ENCODE results near the gene NUDC.

The NUDC gene

GRCh38 chr1:26951216-26951615 lies 29.7 kb downstream of the NUDC start:
- no peak for DNase-seq (ENCODE audit: low read depth in 2 of 3, low spot score in 2 of 3)

DNA sequence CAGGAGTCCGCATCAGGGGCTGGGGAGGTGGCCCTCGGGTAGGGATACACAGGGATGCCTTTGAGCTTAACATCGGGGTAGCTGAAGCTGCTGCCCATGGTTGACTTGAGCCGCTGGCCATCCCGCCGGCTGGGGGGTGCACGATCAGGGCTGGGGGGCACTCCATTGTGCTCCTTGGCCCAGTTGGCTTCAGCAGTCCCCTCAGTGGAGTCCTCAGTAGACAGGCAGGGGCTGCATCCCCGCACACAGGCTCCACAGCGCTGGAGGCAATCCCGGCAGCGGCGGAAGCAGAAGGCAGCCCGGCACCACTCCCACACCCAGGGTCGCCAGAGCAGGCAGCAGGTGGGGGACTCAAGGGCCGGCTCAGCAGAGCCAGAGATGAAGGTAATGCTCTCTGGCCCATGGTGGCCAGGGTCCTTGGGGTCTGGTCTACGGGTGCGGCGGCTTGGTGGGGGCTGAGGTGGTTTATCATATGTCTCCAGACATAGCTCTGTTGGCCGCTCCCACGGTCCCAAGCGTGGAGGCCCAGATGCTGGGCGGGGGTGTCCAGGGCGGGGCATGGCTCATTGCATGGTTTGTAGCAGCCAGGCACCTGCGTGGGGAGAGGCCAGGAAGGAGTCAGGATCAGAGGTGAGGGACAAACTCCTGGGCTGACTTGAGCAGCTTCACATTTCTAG lies 30.4 kb downstream of the NUDC start:
- DNase-seq (ENCODE audit: low read depth in 2 of 3, low spot score in 2 of 3), result no peak

DNA sequence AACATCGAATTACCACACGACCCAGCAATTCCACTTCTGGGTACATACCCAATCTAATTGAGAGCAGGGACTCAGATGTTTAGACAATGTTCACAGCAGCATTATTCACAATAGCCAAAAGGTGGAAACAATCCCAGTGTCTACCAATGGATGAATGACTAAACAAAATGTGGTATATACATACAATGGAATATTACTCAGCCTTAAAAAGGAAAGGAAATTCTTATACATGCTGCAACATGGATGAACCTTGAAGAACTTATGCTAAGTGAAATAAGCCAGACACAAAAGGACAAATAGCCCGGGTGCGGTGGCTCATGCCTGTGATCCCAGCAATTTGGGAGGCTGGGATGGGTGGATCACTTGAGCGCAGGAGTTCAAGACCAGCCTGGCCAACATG lies 31.8 kb downstream of the NUDC start:
- DNase-seq (ENCODE audit: low read depth in 2 of 3, low spot score in 2 of 3), result no peak

- no peak for DNase-seq (ENCODE audit: low read depth in 2 of 3, low spot score in 2 of 3)
Measured at GRCh38 chr1:26956321-26956720, 34.8 kb downstream of the NUDC start.

- no peak for DNase-seq (ENCODE audit: low read depth in 2 of 3, low spot score in 2 of 3)
Measured at GRCh38 chr1:26957306-26957705, 35.8 kb downstream of the NUDC start.

GRCh38 chr1:26959270-26959669 lies 37.7 kb downstream of the NUDC start:
- no peak for DNase-seq (ENCODE audit: low read depth in 2 of 3, low spot score in 2 of 3)

GRCh38 chr1:26959722-26960624 lies 38.4 kb downstream of the NUDC start, which contains the start of gene KDF1:
TSS of gene KDF1 (minus strand) at chr1:26960468. CDS start at chr1:26952380, 8,088 bp downstream.
- DNase-seq (ENCODE audit: low read depth in 2 of 3, low spot score in 2 of 3), result no peak

DNA sequence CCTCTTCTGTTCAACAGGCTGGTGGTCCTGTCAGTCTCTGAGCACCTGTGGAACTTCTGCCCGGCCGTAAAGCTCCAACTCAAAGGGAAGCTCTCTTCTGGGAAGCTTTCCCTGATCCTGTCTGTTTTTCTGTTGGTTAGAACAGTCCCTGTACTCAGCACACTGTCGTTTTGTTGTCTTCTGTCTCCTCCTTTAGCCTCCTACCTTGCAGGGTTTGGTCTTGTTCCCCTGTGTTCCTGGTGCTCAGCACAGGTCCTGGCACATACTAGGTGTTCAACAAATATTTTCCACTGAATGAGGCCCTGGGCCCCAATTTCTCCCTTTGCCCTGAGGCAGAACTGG lies 39.1 kb downstream of the NUDC start:
- no peak for DNase-seq (ENCODE audit: low read depth in 2 of 3, low spot score in 2 of 3)

DNA sequence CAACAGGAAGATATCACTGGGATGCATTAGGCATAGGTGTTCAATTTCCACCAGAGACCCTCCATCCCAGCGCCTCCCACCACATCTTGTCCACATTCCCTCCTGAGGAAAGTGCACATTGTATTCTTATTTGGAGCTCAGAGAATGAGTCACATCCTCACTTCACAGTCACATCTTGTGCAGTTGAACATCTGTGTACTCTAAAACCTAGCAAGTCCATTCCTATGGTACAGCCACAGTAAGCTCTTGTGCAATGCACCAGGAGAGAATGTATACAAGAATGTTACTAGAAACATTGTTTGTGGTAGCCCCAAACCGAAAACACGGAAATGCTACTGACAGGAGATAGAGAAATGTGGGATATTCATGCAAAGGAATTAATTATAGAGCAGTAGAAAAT lies 40.3 kb downstream of the NUDC start:
- no peak for DNase-seq (ENCODE audit: low read depth in 2 of 3, low spot score in 2 of 3)

- DNase-seq (ENCODE audit: low read depth in 2 of 3, low spot score in 2 of 3), result no peak
Measured at GRCh38 chr1:26965213-26965612, 43.7 kb downstream of the NUDC start.

- no peak for DNase-seq (ENCODE audit: low read depth in 2 of 3, low spot score in 2 of 3)
Measured at GRCh38 chr1:26965628-26966027, 44.1 kb downstream of the NUDC start.

- DNase-seq (ENCODE audit: low read depth in 2 of 3, low spot score in 2 of 3), result no peak
Measured at GRCh38 chr1:26970810-26971209, 49.3 kb downstream of the NUDC start.

- DNase-seq (ENCODE audit: low read depth in 2 of 3, low spot score in 2 of 3), result no peak
Measured at GRCh38 chr1:26971590-26971989, 50.0 kb downstream of the NUDC start.

GRCh38 chr1:26972390-26972789 lies 50.8 kb downstream of the NUDC start:
- no peak for DNase-seq (ENCODE audit: low read depth in 2 of 3, low spot score in 2 of 3)

DNA sequence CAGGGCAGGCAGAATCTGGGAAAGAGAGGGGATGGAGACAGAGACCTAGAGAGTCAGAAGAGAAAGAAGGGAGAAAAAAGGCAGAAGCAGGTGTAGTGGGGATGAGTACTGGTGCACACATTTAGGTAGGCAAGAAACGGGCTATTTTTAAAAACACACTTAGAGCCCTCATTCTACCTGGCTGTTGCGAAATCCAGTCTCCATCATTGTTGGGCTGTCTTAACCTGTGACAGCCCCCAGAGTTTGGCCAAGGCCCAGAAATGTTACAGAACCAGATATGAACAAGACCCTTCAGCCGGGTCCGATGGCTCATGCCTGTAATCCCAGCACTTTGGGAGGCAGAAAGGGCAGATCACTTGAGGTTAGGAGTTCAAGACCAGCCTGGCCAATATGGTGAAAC lies 51.3 kb downstream of the NUDC start:
- no peak for DNase-seq (ENCODE audit: low read depth in 2 of 3, low spot score in 2 of 3)

DNA sequence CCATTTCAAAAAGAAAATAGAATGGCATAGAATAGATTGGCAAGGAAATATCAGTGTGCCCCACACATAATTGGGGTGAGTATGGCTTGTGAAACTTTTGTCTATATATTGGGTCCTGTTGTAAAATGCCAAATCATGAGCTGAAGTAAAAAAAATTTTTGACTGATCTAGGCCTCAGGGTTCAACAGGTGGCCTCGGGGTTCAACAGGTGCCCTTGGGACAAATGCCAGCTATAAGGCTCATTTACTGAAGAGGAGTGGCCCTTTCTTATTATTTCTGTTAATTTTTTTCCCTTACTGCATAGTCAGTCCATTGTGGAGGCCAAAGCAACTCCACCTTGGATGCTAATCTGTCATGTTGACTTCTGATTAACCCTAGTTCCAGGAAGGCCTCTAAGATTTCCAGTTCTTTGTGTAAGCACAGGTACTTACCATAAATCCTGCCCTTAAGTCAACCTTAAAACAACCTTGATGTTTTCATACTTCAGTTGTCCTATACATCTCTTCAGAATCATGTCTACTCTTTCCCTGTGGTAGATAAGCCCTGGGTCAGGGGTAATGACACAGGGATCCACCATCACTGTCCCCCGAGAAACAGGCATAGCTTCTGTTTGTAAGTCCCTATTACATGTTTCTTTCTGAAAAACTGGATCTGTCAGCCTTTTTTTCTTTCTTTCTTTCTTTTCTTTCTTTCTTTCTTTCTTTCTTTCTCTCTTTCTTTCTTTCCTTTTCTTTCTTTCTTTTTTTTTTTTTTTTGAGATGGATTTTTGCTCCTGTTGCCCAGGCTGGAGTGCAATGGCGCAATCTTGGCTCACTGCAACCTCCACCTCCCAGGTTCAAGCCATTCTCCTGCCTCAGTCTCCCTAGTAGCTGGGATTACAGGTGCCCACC lies 55.3 kb downstream of the NUDC start:
- no peak for DNase-seq (ENCODE audit: low read depth in 2 of 3, low spot score in 2 of 3)

GRCh38 chr1:26978901-26979300 lies 57.4 kb downstream of the NUDC start:
- no peak for DNase-seq (ENCODE audit: low read depth in 2 of 3, low spot score in 2 of 3)

DNA sequence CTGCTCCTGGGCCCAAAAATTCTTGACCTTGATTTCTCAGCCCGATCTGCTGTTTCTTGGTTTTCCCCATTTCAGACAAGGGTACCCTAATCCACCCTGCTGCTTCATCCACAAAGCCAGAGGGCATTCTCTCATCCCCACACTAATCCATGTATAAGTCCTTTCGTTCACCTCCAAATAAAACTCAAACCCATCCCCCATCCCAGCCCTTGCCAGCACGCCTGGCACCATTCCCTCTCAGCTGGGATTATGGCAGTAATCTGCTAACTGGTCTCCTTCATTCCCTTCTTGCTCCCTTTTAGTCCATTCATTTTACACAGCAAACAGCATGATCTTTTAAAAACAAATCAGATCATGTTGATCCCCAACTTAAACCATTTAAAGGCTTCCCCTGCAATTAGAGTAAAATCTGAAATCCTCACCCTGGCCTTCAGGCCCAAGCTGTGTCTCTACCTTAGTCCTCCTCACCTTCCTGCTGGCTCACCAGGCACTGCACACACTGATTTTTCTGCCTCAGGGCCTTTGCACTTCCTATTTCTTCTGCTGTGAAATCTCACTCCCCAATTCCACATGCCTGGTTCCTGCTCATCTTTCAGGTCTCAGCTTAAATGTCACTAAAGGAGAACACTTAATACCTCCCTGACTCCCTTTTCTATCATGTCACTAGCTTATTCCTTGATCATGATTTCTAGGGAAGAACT lies 59.8 kb downstream of the NUDC start:
- no peak for DNase-seq (ENCODE audit: low read depth in 2 of 3, low spot score in 2 of 3)

DNA sequence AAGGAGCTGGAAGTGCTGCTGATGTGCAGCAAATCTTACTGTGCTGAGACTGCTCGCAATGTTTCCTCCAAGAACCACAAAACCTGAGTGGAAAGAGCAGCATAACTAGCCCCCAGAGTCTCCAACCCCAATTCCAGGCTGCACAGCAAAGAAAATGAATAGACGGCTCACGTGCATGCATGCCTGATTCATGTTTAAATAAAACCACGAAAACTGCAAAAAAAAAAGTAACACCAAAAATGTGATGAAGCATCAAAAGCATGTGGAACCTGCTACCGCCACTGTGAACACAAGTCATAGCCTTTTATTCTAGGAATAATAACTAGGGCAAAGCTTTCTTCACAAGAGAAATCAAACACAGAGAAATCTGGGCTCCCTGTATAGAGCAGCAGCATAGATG lies 62.3 kb downstream of the NUDC start:
- no peak for DNase-seq (ENCODE audit: low read depth in 2 of 3, low spot score in 2 of 3)

- no peak for DNase-seq (ENCODE audit: low read depth in 2 of 3, low spot score in 2 of 3)
Measured at GRCh38 chr1:26984291-26984690, 62.7 kb downstream of the NUDC start.

- no peak for DNase-seq (ENCODE audit: low read depth in 2 of 3, low spot score in 2 of 3)
Measured at GRCh38 chr1:26986658-26987057, 65.1 kb downstream of the NUDC start.

All from activated CD8-positive, alpha-beta memory T cell treated with anti-CD3 and anti-CD28 coated beads for 48 hours (primary cell).